Activated CD4-positive, alpha-beta T cell treated with anti-CD3 and anti-CD28 coated beads, Interleukin-2, Interleukin-4, amounts not matched to agents 100 ng/mL and 50 ng/mL, durations not matched to agents 16 hours and 8 hours (primary cell): ENCODE results near the gene LAPTM5.
A peak's percentile ranks its signal among the peaks of the same experiment; 100 is the strongest.

Source experiments
- DNase-seq: peaks from one replicate; pipeline ENCODE4 v3.0.0-alpha.2; 2020; ENCODE audit warnings: low spot score

LAPTM5 gene

DNA sequence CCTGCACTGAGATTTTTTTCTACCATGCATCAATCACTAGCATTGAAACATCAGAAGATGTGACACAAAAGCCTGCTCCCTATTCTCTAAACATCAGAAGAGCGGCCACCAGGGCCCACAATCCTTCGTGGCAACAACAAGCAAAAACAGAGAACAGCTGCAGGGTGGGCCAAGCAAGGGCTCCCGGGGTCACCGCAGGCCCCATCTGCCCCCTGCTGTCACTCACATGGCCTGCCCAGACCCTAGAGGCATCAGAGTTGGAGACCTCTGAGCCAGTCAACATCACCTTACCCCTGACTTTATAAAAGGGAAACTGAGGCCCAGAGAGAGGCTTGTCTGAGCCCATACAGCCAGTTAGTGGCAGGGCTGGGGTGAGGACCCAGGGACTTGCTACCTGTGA, 1.8 kb downstream of the LAPTM5 start:
- no peak for DNase-seq

DNA sequence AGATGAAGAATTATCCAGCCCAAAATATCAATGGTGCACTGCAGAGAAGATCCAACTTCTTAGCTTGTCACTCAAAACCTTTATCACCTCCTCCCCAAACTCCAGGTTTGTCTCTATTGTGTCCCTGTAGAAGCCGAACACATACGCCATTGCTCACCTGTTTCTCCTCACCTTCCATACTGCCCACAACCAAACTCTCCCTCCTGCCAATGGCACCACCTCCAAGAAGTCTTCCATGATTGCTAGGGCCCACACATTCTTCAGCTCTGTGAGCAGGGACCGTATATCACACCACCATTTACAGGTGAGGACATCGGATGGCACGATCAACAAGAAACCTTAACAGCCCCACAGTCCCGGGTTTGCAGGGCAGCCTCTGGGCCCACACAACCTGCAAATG, 2.2 kb downstream of the LAPTM5 start:
- DNase-seq = no peak

DNA sequence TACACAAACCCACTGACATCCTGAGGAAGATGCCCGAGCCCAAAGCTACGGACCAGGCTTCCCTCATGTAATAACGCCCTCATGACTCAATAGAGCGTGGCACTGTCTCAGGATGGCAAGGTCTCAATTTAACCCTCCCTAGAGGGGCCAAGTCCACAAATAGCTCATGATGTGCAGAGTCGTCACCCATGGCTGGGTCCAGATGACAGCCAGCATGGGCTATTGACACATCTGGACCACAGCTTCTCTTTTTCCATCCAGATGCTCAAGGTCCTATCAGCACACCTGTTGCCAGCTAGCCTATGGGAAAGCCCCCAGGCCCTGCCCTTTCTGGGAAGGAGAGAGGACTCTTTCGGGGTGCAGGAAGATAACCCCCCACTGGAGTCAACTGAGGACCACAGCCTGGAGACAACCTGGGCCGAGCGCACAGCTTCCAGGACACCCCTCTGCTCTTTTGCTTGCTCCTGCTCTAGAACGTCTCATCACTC, 2.8 kb downstream of the LAPTM5 start:
- peak; percentile 51 for DNase-seq

DNA sequence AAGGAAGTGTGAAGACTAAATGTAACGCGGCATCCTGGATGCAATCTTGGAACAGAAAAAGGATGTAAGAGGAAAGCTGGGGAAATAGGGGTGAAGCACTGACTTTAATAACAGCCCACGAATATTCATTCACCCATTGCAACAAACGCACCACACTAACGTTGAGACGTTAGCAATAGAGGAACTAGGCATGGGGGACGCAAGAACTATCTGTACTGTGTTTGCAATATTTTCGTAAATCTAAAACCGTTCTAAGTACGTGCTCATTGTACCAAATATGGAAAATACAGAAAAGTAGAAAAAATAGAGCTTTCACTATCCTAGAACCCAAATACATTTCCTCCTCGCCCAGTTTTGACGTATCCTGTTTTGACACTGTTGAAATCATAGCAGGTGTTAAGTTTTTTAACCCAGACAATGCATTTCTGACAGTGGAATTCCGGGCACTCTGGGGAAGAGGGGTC, 3.9 kb downstream of the LAPTM5 start:
- DNase-seq = no peak

DNA sequence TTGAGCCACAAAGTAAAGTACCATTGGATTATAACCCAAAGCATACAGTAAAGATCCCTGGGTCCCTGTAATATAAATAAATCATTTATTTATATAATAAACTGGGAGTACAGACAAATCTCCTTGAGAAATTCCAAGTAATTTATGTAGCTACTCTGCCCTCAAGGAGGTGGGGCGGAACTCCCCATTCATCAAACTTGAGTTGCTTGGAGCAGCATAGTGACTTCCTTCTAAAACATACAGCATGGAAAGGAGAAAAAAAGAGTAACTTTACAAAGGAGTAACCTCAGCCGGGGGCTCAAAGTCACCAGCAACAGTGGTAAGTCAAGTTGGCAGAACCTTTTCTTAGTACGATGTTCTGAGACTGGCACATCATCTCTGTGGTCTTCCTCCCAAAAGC, 4.5 kb downstream of the LAPTM5 start:
- no peak for DNase-seq

DNA sequence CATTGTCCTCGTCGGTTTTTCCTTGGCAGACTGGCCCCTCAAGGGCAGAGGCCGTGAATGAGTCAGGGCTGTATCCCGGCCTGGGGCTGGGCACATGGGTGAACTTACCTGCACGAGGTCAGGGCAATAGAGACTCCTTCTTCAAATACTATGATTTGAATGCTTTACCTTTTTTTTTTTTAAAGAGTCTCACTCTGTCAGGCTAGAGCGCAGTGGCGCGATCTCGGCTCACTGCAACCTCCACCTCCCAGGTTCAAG, 5.0 kb downstream of the LAPTM5 start:
- DNase-seq = no peak

DNA sequence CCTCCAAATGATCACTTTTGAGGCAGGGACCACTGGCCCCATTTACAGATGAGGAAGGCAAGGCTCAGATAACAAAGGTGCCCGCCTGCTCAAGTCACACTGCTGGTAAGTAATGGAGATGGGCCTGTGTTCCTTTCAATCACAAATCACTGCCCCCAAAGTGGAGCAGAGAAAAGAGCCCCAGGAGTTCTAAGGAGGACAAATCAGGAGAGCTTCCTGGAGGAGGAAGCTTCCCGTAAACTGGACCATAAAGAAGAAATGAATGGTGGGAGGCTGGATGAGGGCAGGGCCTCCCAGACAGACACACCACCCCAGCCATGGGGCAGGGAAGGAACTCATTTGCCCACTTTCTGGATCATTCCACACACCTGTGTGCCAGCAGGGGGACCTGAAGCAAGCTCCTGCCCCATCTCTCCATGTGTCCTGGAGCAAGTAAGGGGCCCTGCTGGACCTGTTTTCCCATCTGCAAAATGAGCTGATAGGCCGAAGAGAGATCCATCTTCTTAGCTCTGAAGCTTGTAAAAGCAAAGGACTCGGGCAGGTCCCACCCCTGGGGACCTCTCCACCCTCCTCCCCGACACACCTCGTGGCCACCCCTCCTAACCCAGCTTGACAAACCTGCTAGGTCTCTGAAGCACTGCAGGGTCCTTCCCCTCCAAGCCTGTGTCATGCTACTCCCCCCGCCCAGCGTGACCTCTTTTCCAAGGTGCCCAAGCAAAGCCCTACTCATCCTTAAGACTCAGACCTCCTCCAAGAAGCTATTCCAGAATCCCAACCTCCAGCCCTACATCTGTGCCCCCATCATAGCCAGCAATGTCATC, 5.5 kb downstream of the LAPTM5 start:
- DNase-seq = no peak

DNA sequence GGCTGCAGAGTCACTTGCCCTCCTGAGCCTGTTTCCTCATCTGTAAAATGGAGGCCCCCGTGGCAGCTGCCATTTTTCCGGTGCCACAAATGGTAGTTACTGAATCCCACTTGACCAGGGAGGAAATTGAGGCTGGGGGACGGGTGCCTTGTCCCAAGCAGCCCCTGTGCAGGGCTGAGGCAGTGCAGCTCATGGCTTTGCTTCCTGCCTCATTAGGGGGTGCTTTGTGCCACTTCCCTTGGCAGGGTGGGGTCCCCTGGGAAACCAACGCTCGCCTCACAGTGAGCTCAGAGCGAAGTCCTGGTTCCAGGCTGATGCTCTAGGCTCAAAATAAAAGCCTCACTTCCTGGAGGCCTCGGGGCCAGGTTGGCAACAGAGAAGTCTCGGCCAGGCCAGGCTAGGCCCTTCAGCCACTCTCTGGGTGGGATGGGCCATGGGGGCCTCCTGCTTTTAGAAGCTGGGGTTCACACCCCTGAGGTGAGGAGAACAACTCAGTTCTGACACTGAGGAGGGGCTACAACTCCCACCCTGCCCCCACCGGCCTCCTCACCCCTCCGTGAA, 6.8 kb downstream of the LAPTM5 start:
- DNase-seq = no peak

DNA sequence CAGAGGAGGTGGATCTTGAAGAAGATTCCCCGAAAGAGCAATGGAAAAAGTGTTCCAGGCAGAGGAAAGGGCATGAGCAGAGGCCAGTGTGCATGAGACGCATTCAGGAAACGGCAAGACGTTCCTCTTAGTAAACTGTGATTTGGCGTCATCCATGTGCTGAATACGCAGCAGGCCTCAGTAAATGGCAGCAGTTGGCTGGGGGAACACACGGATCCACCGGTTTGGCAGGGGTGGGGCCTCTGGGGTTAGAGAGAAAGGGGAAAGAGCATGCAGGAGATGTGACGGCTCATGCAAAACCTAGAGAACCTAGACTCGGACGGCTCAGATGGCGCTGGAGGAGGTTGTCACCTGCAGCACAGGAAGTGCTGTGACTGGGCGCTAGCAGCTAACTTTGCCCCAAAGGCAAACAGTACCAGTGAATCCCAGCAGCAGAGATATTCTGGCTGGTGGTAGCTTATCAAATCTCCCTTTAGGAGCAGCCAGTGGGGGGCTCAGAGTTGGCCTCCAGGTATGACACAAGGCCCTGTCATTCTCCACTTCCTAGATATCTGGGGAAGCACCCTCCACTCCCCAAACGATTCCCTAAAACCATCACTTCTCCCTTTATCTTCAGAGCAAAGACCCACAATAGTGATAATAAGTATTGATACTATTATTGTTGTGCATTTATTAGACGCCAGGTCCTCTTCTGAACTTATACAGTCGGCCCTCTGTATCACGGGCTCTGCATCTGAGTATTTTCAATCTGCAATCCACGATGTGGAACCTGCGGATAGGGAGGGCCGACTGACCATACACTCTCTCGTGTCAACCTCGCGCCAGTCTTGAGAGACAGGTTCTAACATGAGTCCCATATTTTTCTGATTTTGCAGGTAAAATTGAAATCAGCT, 7.6 kb downstream of the LAPTM5 start:
- peak; percentile 69 for DNase-seq

DNA sequence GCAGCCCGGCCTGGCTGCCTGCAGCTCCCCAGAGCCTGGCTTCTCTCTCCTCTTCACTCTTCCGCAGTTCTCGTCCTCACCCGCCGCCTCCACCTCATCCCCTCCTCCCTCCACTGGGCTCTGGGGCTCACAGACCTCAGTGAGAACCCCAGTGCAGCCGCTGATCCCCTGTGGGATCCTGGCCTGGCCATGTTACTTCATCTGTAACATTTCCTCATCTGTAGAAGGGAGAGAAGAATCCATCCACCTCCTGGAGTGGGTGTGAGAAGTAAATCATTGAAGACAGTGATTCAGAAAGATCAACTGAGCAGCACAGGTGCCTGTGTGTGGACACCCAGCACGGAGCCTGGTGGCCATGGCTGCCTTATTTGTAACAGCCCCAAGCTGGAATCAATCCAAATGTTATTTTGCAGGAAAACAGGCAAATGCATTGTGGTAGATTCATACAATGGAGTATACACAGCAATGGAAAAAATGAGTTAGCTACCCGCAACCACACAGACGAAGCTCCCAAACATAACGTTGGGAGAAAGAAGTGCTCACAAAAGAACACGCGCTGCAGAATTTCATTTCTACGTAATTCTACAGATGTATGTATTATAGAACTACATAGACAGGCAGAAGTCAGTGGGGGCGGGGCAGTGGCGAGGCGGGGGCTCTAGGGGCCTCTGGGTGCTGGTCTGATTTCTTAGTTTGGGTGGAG, 8.7 kb downstream of the LAPTM5 start:
- DNase-seq = no peak

DNA sequence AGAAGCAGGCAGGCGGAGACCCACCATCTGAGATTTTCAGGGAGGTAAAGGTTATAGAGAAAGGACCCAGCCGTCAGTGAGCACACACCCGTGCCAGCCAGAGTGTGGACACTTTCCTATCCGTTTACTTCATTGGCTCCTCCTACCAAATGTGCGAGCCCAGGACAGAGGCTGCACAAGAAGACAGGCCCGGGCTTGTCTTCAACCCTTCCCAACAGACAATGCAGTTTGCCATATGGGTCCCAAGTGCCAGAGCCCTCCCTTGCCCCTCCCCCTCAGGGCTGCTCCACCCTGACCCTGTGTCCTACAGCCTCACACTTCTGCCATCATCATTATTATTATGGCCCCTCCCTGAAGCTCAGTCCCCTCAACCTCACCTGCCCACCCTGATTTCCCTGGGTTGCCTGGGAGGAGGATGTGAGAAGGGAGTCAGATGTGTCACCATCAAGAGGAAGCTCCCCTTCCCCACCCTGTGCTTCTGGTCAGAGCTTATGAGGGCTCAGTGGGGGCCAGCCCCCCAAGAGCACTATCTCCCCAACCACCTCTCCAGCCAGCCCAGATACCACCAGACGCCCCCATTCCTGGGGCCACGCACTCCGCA, 9.4 kb downstream of the LAPTM5 start:
- DNase-seq = no peak

DNA sequence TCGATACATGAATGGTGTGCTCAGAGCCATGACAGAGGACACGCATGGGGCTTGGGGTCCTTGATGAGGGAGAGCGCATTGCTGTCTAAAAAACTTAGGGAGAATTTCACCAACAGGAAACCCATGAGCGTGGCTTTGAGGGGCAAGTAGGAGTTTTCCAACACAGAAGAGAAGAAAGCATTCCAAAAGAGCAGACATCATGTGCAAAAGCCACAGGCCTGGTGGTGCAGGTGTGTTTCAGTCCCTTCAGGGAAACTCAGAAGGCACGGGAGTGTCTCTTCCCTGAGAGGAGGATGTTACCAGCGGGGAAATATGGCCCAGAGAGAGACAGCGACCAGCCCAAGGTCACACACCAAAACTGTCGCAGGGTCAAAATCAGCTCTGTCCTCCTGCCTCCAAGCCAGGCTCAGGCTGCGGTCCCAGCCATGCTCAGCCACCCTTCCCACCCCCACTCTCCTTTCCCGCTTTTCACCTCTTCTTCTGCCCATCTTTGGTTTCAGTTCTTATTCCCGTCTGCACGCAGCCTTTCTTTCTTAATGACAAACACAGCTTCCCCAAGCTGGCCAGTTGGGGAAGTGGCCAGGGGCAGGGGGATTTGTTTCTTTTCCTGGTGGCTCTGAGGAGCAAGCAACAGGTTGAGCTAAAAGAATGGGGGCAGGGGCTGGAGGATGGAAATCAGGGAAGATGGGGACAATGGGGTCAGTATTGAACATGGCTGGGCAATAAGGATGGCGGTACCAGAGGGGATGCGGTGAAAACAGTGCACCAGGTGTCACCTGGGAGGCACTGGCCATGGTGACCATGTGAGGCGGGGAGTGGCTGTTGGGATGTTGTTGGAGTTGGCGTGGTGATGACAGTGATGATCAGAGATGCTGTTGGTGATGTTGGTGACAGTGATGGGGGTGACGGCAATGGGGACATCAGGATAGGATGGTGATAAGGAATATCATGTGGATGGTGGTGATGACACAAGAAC, 10.3 kb downstream of the LAPTM5 start:
- no peak for DNase-seq

DNA sequence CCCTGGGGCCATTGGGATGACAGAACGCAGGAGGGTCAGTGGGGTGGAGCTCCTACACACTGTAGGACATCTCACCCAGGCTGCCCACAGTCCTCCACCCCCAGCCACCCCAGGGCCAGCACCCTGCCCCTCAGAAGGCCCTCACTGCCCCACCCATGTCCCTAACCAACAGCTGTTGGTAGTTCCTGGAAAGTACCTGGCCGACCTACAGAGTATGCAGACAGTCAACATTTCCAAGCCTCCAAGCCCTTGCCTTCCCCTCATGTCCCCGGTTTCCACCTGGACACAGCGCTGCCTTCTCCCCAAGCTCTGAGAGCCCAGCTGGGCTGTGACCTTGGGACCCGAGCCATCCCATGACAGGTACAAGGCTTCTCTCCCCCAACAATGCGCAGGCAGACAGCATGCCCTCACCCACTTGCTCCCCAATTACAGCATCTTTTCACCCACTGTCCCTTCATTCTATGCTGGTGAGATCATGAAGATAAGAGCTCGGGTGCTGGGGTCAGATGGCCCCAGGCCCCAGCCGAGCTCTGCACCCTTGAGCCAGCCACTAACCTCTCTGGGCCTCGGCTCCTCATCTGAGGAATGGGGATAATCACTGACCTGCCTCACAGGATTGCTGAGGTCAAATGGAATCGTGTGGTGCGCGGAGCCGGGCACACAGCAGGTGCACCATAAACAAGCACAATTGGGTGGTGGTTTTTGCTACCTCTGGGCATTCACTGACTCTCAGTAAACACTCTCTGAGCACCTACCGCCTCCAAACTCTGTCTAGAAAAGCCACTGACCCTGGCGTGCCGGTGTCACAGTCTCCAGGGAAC, 11.2 kb downstream of the LAPTM5 start:
- DNase-seq = no peak

DNA sequence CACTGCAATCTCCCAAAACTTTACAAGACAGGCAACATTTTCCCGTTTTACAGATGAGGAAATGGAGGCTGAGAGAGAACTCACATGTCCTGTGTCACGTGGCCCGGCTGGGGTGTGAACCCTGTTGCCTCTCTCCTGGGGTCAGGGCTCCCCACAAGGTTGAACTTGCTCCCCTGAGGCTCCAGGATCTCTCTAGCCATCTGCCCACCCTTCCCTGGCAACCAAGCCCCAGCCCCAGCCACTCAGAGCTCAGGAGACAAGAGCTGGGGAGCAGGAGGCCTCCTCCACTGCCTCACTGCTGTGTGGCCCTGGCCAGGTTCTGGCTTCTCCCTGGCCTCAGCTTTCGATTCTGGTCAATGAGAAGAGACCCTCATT, 11.8 kb downstream of the LAPTM5 start:
- no peak for DNase-seq

DNA sequence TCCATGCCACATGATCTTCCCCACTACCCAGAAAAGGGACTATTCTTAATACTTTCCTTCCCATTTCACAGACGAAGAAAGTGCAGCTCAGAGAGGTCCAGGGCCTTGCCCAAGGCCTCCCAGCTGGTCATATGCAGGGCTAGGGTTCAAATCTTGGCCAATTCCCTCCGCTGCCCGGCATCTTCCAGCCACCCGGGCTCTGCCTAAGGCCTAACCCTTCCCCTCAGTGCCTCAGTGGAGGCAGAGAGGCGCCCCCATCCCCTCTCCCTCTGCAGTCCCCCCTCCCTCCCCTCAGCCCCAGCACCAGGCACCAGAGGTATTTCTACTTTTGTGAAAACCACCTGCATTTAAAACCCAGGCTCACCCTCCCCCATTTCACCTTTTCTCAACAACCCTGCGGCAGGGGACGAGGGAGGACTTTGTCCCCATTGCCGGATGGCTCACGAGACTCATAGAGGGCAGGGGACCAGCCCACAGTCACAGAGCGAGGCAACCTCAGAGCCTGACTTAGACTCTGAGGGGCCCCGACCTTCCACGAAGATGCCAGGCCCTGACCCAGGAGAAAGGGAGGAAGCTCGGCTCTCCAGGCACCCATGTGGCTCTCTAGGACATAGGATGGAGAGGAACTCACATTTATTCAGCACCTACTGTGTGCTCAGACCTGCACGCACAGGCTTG, 12.3 kb downstream of the LAPTM5 start:
- no peak for DNase-seq

DNA sequence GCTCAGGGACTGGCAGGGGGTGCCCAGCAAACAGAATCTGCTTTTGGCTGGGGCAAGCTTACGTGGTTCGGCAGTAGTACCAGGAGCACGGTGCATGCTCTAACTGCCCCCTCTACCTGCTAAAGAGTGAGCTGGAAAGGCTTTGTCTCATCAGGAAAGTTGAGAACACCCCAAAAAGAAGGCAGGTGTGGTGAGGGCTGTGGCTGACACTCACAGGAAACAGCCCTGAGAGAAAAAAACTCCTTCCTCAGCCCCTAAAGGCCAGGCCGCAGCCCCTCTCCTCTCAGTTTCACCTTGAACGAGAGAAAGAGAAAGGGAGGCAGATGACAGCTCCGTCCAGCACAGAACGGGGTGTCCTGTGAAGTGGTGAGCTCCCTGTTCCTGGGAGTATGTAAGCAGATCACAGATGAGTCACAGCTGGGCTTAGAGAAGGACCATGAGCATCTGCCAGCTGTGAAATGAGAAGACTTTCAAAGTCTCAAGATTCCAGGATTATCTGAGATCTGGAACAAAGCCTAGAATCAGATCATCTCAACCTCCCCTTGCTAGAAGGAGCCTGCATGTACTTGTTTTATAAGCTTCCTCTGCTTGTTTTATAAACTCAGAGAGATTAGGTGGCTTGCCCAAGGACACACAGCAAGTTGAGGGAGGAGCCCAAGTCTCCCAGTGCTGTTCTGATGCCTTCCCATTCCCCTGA, 13.4 kb downstream of the LAPTM5 start:
- DNase-seq = peak; percentile 53

DNA sequence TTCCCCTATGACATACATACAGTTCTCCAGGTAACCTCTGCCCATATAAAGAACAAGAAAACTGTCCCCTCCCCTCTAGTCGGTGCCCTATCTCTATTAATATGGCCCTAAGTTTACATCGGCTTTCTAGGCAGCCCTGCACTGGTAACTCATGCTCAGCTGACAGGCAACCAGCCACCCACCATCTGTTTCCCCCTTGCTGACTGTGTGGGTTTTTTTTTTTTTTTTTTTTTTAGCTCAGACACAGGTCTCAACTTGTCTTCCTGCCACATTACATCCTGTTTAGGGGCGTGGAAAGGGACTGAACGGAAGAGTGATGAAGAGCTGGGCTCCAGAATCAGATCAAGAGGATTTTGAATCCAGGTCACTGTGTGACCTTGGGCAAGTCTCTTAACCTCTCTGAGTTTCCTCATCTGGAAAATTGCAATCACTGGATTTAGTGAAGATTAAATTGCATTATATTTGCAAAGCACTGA, 14.0 kb downstream of the LAPTM5 start:
- peak; percentile 79 for DNase-seq

DNA sequence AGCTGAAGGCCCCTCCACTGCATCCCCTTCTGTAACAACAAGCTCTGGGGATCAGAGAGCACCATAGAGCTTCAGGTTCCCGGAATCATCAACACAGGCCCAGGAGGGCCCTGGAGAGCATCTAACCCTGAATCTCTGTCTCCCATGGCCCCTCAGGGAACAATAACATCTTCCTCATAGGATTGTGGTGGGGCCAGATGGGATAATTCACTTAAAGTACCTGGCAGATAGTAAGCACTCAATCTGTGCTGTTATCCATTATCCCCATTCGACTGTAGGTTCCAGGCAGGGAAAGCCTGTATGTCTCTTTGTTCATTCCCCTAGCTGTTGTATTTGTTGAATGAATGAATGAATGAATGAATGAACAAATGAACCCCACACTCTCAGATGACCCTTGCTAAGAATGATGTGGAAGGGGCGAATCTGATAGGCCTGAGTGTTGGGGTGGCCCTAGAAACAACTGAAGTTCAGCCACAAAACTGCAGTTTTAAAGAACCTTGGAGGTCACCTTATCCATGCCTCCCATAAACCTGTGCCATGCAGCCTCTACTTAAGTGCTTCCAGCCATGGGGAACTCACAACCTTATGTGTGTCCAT, 14.5 kb downstream of the LAPTM5 start:
- DNase-seq = no peak
